Activated naive CD4-positive, alpha-beta T cell treated with anti-CD3 and anti-CD28 coated beads, Interleukin-2, amount 10 ng/mL, durations not matched to agents 7 days and 5 days (primary cell): ENCODE results near the gene ATE1.
"Not testable (repeated sequence)": the region's sequence is repeated elsewhere in the genome, so short reads cannot be mapped to it uniquely, and the experiment has no call there.

ENCODE experiments used
- CTCF ChIA-PET: fragments of 350-600 bp; sonication (Branson Sonifier 250); formaldehyde crosslinking; loops from one replicate; lab custom pipeline; 2021; ENCODE audit warnings: antibody characterized with exemption; lab: Charles Lee
- DNase-seq: peaks from one replicate; pipeline ENCODE4 v3.0.0-alpha.2; 2020
- H3K27ac Mint-ChIP-seq: one replicate; pipeline ENCODE4 v1.8.0; 2021; ENCODE audit warnings: mild to moderate bottlenecking, moderate library complexity, mixed read lengths
- H3K27me3 Mint-ChIP-seq: one replicate; pipeline ENCODE4 v1.8.0; 2021; ENCODE audit warnings: mild to moderate bottlenecking, mixed read lengths
- H3K36me3 Mint-ChIP-seq: one replicate; pipeline ENCODE4 v1.8.0; 2021; ENCODE audit warnings: mixed read lengths
- H3K4me1 Mint-ChIP-seq: one replicate; pipeline ENCODE4 v1.8.0; 2021; ENCODE audit warnings: mixed read lengths
- H3K4me3 Mint-ChIP-seq: one replicate; pipeline ENCODE4 v1.8.0; 2021; ENCODE audit warnings: mild to moderate bottlenecking, moderate library complexity, mixed read lengths
- H3K9me3 Mint-ChIP-seq: one replicate; pipeline ENCODE4 v1.8.0; 2021; ENCODE audit warnings: mixed read lengths

The ATE1 gene

GRCh38 chr10:121699703-121700102 lies 228.1 kb downstream of the ATE1 start:
- H3K27me3 Mint-ChIP-seq, DNase-seq, H3K4me1 Mint-ChIP-seq, H3K27ac Mint-ChIP-seq, H3K36me3 Mint-ChIP-seq, CTCF ChIA-PET, H3K4me3 Mint-ChIP-seq: not testable (repeated sequence)
- H3K9me3 Mint-ChIP-seq, result peaks cover 11% of the 10 kb centered on the region

- Mint-ChIP-seq H3K27ac (no peak overlapping the region), H3K36me3 (no peaks in the 10 kb centered on the region), H3K4me1 (no peaks in the 10 kb centered on the region), H3K9me3 (peaks cover 11% of the 10 kb centered on the region), H3K4me3 (no peak overlapping the region), H3K27me3 (no peaks in the 10 kb centered on the region)
- CTCF ChIA-PET, result interaction anchor here (0.9 kb wide), 1 partner anchor 12 kb away, joined by 3 read pairs; no protein-coding TSS in a partner anchor
- DNase-seq, result no peak
Measured at GRCh38 chr10:121698902-121699301, 228.9 kb downstream of the ATE1 start.

DNA sequence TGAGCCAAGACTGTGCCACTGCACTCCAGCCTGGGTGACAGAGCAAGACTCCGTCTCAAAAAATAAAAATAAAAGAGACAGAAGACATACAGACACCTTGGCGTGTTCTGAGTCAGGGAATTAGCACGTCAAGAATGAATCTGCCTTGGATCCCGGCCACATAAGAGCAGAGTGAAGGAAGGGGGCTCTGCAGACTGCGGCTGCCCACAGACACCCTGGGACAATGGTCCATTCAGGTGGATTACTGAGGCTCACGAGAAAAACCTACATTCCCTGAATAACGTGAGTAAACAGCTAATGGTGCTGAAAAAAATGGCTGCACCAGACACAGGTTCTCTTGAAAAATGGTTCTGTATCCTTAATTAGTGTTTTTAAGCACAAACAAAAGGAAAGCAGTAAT lies 229.5 kb downstream of the ATE1 start:
- H3K27me3 Mint-ChIP-seq, result no peaks in the 10 kb centered on the region
- H3K27ac Mint-ChIP-seq, result no peak overlapping the region
- CTCF ChIA-PET, result no interaction called here

DNA sequence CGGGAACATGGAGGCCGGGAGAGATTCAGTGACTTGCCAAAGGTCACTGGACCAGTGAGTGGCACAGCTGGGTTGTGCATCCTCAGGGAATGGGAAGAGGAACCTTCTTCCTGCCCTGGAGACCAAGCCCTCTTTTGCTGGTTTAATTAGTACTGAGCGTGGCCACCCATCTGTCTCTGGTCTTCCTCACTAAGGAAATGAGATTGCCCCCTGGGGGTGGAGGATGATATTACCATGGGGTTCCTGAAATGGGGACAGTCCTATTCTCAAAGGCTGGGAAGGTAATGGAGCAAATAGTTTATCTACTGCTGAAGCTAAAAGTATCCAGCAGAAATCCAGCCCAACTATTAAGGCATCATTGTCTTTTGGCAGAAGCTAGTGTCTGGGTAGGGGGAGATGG lies 231.0 kb downstream of the ATE1 start:
- no peaks in the 10 kb centered on the region for H3K36me3 Mint-ChIP-seq
- DNase-seq, result no peak
- no peaks in the 10 kb centered on the region for H3K4me1 Mint-ChIP-seq
- no peaks in the 10 kb centered on the region for H3K27me3 Mint-ChIP-seq
- H3K27ac Mint-ChIP-seq, result no peak overlapping the region
- H3K4me3 Mint-ChIP-seq, result no peak overlapping the region
- peaks cover 11% of the 10 kb centered on the region for H3K9me3 Mint-ChIP-seq
- CTCF ChIA-PET, result interaction anchor here (1.1 kb wide), 1 partner anchor 72 kb away, joined by 3 read pairs; no protein-coding TSS in a partner anchor

More for the DNA sequence above, 229.5 kb downstream of the ATE1 start:
- no peaks in the 10 kb centered on the region for H3K4me1 Mint-ChIP-seq
- no peak for DNase-seq
- no peak overlapping the region for H3K4me3 Mint-ChIP-seq
- no peaks in the 10 kb centered on the region for H3K36me3 Mint-ChIP-seq
- H3K9me3 Mint-ChIP-seq, result peaks cover 11% of the 10 kb centered on the region

DNA sequence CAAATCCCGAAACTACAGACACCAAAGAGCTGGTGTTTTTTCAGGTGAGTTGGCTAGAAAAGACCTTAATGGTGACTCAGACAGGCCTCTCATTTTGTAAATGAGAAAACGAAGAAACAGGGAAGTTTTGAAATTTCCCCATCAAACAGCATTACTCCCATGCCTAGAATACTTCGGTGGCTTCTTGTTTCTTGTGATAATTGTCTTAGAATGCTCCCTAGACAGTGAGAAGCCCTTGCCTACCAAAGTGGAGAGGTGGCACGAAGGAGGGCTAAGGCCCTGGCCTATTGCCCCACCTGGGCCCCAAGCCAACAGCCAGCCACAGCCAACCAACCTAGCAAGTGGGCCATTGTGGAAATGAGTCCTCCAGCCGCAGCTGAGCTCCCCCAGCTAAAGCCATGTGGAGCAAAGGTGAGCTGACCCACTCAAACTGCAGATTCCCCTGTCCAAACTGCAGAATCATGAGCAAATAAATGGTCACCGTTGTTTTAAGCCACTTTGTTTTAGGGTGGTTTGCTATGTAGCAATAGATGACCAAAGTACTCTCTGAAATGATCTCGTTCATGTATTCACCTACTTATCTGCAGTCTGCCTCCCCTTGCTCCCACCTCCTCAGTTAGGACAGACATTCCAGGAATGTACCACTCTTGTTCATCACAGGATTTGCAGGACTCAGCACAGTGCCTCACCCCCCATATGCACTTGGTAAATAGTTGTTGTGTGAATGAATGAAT lies 231.9 kb downstream of the ATE1 start:
- Mint-ChIP-seq H3K4me3 (no peak overlapping the region), H3K9me3 (peaks cover 11% of the 10 kb centered on the region), H3K4me1 (no peaks in the 10 kb centered on the region), H3K27ac (no peak overlapping the region), H3K36me3 (no peaks in the 10 kb centered on the region), H3K27me3 (no peaks in the 10 kb centered on the region)
- CTCF ChIA-PET, result interaction anchor here (0.5 kb wide), 1 partner anchor 113 kb away, joined by 3 read pairs; no protein-coding TSS in a partner anchor
- DNase-seq, result no peak

DNA sequence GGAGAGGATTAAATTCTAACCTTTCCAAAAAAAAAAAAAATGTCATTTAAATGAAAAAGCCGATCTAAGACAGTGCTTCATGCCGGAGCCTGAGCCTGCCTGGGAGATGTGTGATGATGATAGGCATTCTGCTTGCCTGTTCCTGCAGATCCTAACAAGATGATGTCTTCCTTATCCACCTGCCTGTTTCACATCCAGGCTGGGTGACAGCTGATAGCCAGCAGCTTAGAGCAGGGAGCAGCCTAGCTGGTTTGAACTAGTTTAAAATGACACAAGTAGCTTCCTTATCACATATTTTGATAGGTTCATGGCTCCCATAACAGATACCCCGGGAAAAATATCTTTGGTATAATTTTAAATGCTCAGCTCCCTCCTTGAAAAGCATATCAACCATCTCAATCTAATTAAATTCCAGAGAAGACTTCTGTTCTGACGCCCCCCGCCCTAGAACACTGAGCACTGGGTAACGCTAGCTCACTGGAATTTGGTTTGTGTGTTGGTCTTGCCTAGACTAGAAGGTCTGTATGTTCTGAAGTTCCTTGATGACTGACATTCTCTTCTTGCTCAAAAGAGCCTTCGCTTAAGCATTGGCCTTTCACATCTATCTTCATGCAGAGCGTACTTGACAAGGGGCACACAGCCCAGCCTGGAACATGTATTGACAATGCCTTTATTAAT lies 232.7 kb downstream of the ATE1 start:
- CTCF ChIA-PET, result no interaction called here
- Mint-ChIP-seq H3K4me1 (no peaks in the 10 kb centered on the region), H3K4me3 (no peak overlapping the region), H3K9me3 (peaks cover 6% of the 10 kb centered on the region), H3K36me3 (no peaks in the 10 kb centered on the region), H3K27me3 (no peaks in the 10 kb centered on the region), H3K27ac (no peak overlapping the region)
- DNase-seq, result no peak

DNA sequence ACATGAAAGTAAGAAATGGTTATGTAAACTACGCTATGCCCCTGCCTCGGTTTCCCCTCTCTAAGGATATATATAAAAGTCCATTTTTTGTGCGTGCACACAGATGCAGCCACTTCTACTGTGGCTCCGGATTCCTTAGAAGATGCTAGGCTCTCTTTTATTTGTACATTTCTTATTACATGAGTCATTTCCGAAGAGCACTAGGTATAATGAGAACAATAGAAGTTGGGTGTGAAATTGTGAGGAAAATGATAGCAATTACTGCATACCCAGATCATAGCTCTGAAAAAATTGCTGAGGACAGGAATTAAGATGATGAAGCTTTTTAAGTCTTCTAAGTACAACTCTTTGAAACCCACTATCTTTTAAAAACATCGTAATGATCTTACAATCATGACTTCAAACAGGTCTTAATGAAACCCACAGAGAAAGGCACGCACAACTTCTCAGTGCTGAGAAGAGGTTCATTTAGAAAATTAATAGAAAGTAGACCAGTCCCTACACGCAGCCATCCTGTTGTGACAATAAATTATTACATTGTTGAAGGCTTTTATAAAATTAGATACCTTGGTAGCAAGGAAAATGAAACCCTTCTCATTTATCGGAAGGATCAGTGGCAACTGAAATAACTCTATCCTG lies 233.4 kb downstream of the ATE1 start:
- Mint-ChIP-seq H3K27me3 (no peaks in the 10 kb centered on the region), H3K36me3 (no peaks in the 10 kb centered on the region), H3K27ac (no peak overlapping the region), H3K4me1 (no peaks in the 10 kb centered on the region), H3K9me3 (peaks cover 4% of the 10 kb centered on the region), H3K4me3 (no peak overlapping the region)
- CTCF ChIA-PET, result no interaction called here
- DNase-seq, result no peak

DNA sequence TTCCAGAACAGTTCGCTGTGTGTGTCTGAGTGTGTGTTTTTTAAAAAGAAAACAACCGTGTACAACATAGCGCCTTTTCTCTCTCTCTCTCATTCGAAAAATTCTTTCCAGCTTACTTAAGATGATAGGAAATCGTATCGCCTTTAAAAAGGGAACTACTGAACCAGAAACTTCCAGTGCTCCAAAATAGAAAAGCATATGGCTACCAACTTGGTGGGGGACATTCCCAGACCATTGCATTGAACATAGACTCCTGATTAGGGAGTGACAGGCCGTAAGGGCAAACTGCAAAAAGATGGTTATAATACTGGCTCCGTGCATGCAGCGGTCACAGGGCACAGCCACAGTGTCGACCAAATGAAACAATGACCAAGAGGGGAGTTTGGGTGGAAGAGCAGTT lies 235.2 kb downstream of the ATE1 start:
- no peaks in the 10 kb centered on the region for H3K27me3 Mint-ChIP-seq
- no peak for DNase-seq
- H3K27ac Mint-ChIP-seq, result no peak overlapping the region
- H3K4me1 Mint-ChIP-seq, result no peaks in the 10 kb centered on the region
- no peak overlapping the region for H3K4me3 Mint-ChIP-seq
- H3K9me3 Mint-ChIP-seq, result no peaks in the 10 kb centered on the region
- H3K36me3 Mint-ChIP-seq, result no peaks in the 10 kb centered on the region
- CTCF ChIA-PET, result interaction anchor here (0.7 kb wide), 1 partner anchor 281 kb away, joined by 3 read pairs; no protein-coding TSS in a partner anchor

DNA sequence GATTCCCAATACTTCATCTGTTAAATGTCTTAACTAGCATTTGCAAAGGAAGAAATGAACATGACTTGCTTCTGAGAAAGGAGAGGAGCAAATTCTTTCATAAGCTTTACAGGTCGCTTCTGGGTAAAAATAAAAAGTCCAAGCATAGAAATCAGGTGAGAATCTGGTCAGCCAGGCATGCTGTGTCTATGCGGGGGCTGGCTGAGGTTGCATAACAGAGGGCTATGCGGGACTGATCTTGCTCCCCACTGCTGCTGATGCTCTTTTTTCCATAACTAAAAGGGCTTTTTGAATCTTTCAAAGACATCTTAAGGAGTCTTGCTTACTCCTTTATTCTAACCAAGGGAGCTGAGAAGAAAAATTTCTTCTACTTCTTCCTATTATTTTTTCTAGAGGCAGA lies 236.9 kb downstream of the ATE1 start:
- Mint-ChIP-seq H3K36me3 (no peaks in the 10 kb centered on the region), H3K9me3 (no peaks in the 10 kb centered on the region), H3K4me1 (no peaks in the 10 kb centered on the region), H3K4me3 (no peak overlapping the region), H3K27ac (no peak overlapping the region), H3K27me3 (no peaks in the 10 kb centered on the region)
- DNase-seq, result no peak
- CTCF ChIA-PET, result no interaction called here
